Ovary (tissue), 3 donors: Measurements from ENCODE around the gene GPR158.

Experiments used
- CTCF ChIP-seq, 3 donors: fragments of 450-650 bp in 2 of 3; fragments of 200-600 bp in 1 of 3; IDR thresholded peaks; one replicate each; pipeline versions ENCODE4 v1.5.1 to v1.8.0; 2016 to 2022; ENCODE audit warnings: antibody characterized with exemption in 3 of 3, mild to moderate bottlenecking in 1 of 3
- EP300 ChIP-seq: sonication (generic); formaldehyde crosslinking; IDR thresholded peaks from one replicate; pipeline ENCODE4 v1.6.1; 2017; ENCODE audit warnings: antibody characterized with exemption
- POLR2A ChIP-seq: fragments of 450-650 bp; IDR thresholded peaks from one replicate; pipeline ENCODE4 v1.6.1; 2017; ENCODE audit warnings: antibody characterized with exemption, mild to moderate bottlenecking, moderate library complexity
- donor health status: DM: no; HTN: no; CAD: no.

- TF ChIP-seq CTCF (IDR thresholded peaks at IDR 0.05), result no peak
- no peak for TF ChIP-seq POLR2A
- no peak for TF ChIP-seq EP300
These were observed 356.8 kb downstream of the GPR158 start for GRCh38 chr10:25531457-25532061.
